ENCODE results near the gene RAP1GAP2.

DNA sequence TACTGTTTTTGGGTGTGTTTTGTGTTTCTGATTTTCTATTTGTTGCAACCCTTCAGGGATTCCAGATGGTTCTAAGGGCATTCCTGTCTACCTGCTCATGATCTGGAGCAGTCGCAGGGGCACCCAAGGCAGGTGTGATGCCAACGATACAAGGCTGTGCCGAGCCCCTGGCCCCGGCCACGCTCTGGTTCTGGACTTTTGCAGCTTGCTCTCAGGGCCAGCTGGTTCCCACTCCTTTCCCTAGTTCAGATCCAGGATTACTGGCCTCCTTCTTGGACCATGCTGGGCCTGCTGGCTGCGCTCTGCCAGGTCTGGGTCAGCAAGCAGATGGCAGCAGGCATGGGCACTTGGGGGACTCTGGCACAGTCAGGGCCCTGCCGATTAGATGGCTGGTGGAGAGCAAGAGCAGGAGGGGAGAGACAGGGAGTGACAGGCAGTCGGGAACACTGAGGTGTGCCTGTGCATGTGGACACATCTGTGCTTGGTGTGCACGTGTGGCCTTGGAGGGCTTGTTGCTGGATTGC, 15.2 kb upstream of the RAP1GAP2 start:
- no peak for TF ChIP-seq REST (IDR thresholded peaks at IDR 0.05; ENCODE audit: low read depth, low read length)
- TF ChIP-seq POLR2AphosphoS5 (IDR thresholded peaks at IDR 0.05; ENCODE audit: low read depth, low read length), result no peak
- no peak for TF ChIP-seq SIN3A (IDR thresholded peaks at IDR 0.05; ENCODE audit: borderline replicate concordance, low read depth, low read length)
- no peak for TF ChIP-seq CTCF (IDR thresholded peaks at IDR 0.05)
- TF ChIP-seq NFIC (IDR thresholded peaks at IDR 0.05; ENCODE audit: borderline replicate concordance), result no peak
- no peak for TF ChIP-seq EP300 (IDR thresholded peaks at IDR 0.05; ENCODE audit: borderline replicate concordance in 1 of 2, low read depth in 1 of 2, low read length in 1 of 2)
- TF ChIP-seq, protein P1, sequence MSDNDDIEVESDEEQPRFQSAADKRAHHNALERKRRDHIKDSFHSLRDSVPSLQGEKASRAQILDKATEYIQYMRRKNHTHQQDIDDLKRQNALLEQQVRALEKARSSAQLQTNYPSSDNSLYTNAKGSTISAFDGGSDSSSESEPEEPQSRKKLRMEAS (IDR thresholded peaks at IDR 0.05; ENCODE audit: low read depth), result no peak
- no peak for TF ChIP-seq FOXM1 (IDR thresholded peaks at IDR 0.05; ENCODE audit: low read depth)
- TF ChIP-seq IRF3 (IDR thresholded peaks at IDR 0.05; ENCODE audit: low read depth, low read length), result no peak
- TF ChIP-seq CHD2 (IDR thresholded peaks at IDR 0.05; ENCODE audit: low read length, partially characterized antibody), result no peak
- TF ChIP-seq RAD21 (IDR thresholded peaks at IDR 0.05; ENCODE audit: low read length), result no peak
- no peak for TF ChIP-seq RFX5 (IDR thresholded peaks at IDR 0.05; ENCODE audit: low read length)

Measured in SK-N-SH (cell line).